Measurements from ENCODE around the gene GABRP. TPM values are rescaled to one million over a fixed set of nuclear protein-coding genes. Genes with fewer than 3 reads are reported as not detected.

The GABRP gene
- polyA plus RNA-seq, 1 donor (not counting 4 experiments of a cell fraction or from before 2014, with no cell fraction given) = 0.18 TPM

DNA sequence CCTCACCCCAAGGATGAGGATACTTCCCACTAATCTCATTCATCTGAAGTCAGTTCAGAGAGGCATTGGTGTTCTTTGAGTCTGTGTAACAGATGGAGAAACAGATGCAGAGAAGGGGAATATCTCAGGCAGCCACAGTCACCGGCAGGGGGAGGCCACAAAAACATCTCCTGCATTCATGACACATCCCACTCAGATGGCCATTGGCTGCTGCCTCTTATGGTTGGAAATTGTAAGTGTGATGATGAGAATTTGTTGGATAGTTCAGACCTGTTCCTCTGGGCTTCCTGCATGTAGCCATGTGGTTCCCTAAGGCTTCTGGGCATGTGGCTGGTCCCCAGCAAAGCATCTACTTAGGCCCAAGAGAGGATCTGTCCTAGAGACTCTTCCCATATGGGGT is 45.9 kb upstream of the GABRP start:
- Histone ChIP-seq H3K27ac (ENCODE audit: control insufficient read depth, insufficient read depth, low read length) (no peak overlapping the region), H3K9me3 (ENCODE audit: control insufficient read depth, low read depth, low read length) (no peaks in the 10 kb centered on the region), H3K36me3 (ENCODE audit: control insufficient read depth in 2 of 2, extremely low read depth in 1 of 2, insufficient read depth in 2 of 2, low read length in 2 of 2) (no peaks in the 10 kb centered on the region), H3K79me2 (ENCODE audit: control insufficient read depth, insufficient read depth, low read length) (no peaks in the 10 kb centered on the region), H3K27me3 (ENCODE audit: control insufficient read depth, extremely low read depth, insufficient read depth, low read length) (no peaks in the 10 kb centered on the region), H3K4me2 (ENCODE audit: control insufficient read depth, extremely low read depth, insufficient read depth, low read depth, low read length) (no peak overlapping the region), H3K9ac (ENCODE audit: control insufficient read depth, extremely low read depth, insufficient read depth, low read length) (no peak overlapping the region), H3K4me1 (ENCODE audit: control insufficient read depth, extremely low read depth, insufficient read depth, low read length) (no peaks in the 10 kb centered on the region), H4K20me1 (ENCODE audit: control insufficient read depth, extremely low read depth, insufficient read depth, low read length) (no peaks in the 10 kb centered on the region), H2AFZ (ENCODE audit: control insufficient read depth, low read length) (no peak overlapping the region), H3K9me1 (ENCODE audit: control insufficient read depth, extremely low read depth, insufficient read depth, low read length) (no peaks in the 10 kb centered on the region), H3K4me3 (ENCODE audit: control insufficient read depth in 2 of 3, extremely low read depth in 1 of 3, insufficient read depth in 2 of 3, low read depth in 1 of 3, low read length in 3 of 3) (no peak overlapping the region)
- DNase-seq (ENCODE audit: low read depth, low spot score) (no peak), FAIRE-seq (no peak)
- dilution Hi-C loops (cut with MboI; ENCODE audit: extremely low pct_ligation_motif_present, low sequenced_read_pairs) = no loop called here
- TF ChIP-seq EZH2 (IDR thresholded peaks at IDR 0.05; ENCODE audit: low read length) (no peak), CTCF (optimal IDR thresholded peaks at IDR 0.05 in 1 of 3, IDR thresholded peaks at IDR 0.05 in 1 of 3, conservative IDR thresholded peaks at IDR 0.05 in 1 of 3; ENCODE audit: extremely low read depth in 1 of 3, insufficient read depth in 2 of 3, low read length in 3 of 3) (no peak)

DNA sequence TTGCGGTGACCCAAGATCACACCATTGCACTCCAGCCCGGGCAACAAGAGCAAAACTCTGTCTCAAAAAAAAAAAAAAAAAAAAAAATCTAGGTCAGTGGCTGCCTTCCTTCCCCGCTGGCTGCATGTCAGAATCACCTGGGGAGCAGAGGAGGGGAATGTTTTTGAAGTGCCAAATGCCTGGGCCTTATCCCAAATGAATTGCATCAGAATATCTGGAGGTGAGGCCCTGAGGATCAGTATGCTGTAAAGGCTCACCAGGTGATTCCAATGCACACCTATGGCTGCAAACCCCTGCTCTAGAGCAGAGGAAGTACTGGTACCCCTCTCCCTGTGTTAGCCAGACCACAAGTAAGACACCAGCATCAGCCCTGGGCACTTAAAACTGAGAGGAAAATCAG is 44.7 kb upstream of the GABRP start:
- Histone ChIP-seq H3K9me1 (ENCODE audit: control insufficient read depth, extremely low read depth, insufficient read depth, low read length) (no peaks in the 10 kb centered on the region), H3K27me3 (ENCODE audit: control insufficient read depth, extremely low read depth, insufficient read depth, low read length) (no peaks in the 10 kb centered on the region), H4K20me1 (ENCODE audit: control insufficient read depth, extremely low read depth, insufficient read depth, low read length) (no peaks in the 10 kb centered on the region), H3K9ac (ENCODE audit: control insufficient read depth, extremely low read depth, insufficient read depth, low read length) (no peak overlapping the region), H3K4me3 (ENCODE audit: control insufficient read depth in 2 of 3, extremely low read depth in 1 of 3, insufficient read depth in 2 of 3, low read depth in 1 of 3, low read length in 3 of 3) (no peak overlapping the region), H3K4me2 (ENCODE audit: control insufficient read depth, extremely low read depth, insufficient read depth, low read depth, low read length) (no peak overlapping the region), H3K27ac (ENCODE audit: control insufficient read depth, insufficient read depth, low read length) (no peak overlapping the region), H3K4me1 (ENCODE audit: control insufficient read depth, extremely low read depth, insufficient read depth, low read length) (no peaks in the 10 kb centered on the region), H3K36me3 (ENCODE audit: control insufficient read depth in 2 of 2, extremely low read depth in 1 of 2, insufficient read depth in 2 of 2, low read length in 2 of 2) (no peaks in the 10 kb centered on the region), H3K79me2 (ENCODE audit: control insufficient read depth, insufficient read depth, low read length) (no peaks in the 10 kb centered on the region), H3K9me3 (ENCODE audit: control insufficient read depth, low read depth, low read length) (no peaks in the 10 kb centered on the region), H2AFZ (ENCODE audit: control insufficient read depth, low read length) (no peak overlapping the region)
- dilution Hi-C loops (cut with MboI; ENCODE audit: extremely low pct_ligation_motif_present, low sequenced_read_pairs) = no loop called here
- FAIRE-seq (no peak), DNase-seq (ENCODE audit: low read depth, low spot score) (no peak)
- no peak for TF ChIP-seq CTCF (optimal IDR thresholded peaks at IDR 0.05 in 1 of 3, IDR thresholded peaks at IDR 0.05 in 1 of 3, conservative IDR thresholded peaks at IDR 0.05 in 1 of 3; ENCODE audit: extremely low read depth in 1 of 3, insufficient read depth in 2 of 3, low read length in 3 of 3)
- no peak for TF ChIP-seq EZH2 (IDR thresholded peaks at IDR 0.05; ENCODE audit: low read length)
